Measurements from ENCODE around the gene POGLUT2. TPM values are rescaled to one million over a fixed set of nuclear protein-coding genes. Genes with fewer than 3 reads are reported as not detected.

Gene POGLUT2
- total and polyA plus RNA-seq, 5 donors from 2014 or later: 0.20 to 1.2 (median 0.96) TPM

DNA sequence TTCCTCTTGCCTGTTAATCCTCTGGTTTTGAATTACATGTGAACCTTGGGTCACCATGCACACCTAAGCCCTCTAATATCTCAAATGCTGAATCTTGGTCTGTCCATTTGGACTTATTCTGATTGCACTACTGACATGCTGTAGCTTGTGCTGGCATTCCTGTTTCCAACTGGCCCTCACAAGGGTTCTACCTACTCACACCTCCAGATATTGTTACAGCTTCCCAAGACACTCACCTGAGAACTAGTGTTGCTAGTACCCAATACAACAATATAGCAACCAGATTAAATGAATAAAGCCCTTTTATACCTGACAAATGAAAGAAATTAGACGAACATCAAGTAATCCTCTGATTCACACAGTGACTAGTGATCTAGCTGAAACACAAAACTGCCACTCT is 41.8 kb downstream of the POGLUT2 start:
- H3K27me3 Mint-ChIP-seq: peaks cover 4% of the 10 kb centered on the region
- DNase-seq: no peak
- Histone ChIP-seq H3K36me3 (ENCODE audit: control insufficient read depth, insufficient read depth, low read length) (no peaks in the 10 kb centered on the region), H3K4me3 (ENCODE audit: low read depth, low read length) (no peak overlapping the region), H3K4me1 (ENCODE audit: control insufficient read depth, insufficient read depth, low read length, poor library complexity, severe bottlenecking) (no peaks in the 10 kb centered on the region), H3K27me3 (ENCODE audit: control insufficient read depth, insufficient read depth, low read length) (peaks cover 2% of the 10 kb centered on the region), H3K27ac (ENCODE audit: insufficient read depth, low read length, poor library complexity, severe bottlenecking) (no peak overlapping the region), H3K9me3 (ENCODE audit: control insufficient read depth in 2 of 2, low read length in 2 of 2) (no peaks in the 10 kb centered on the region)
- H3K36me3 Mint-ChIP-seq: no peaks in the 10 kb centered on the region
- peaks cover 0 to 5% (median 0%) of the 10 kb centered on the region in 7 donors for H3K9me3 Mint-ChIP-seq
- no peak overlapping the region for H3K27ac Mint-ChIP-seq
- no peak for ATAC-seq (ENCODE audit: low read depth in 2 of 2)
- H3K4me3 Mint-ChIP-seq: no peak overlapping the region
- no peaks in the 10 kb centered on the region for H3K4me1 Mint-ChIP-seq

GRCh38 chr13:102751886-102752285 is 46.9 kb downstream of the POGLUT2 start:
- Histone ChIP-seq H3K9me3 (ENCODE audit: control insufficient read depth in 2 of 2, low read length in 2 of 2) (no peaks in the 10 kb centered on the region), H3K27ac (ENCODE audit: insufficient read depth, low read length, poor library complexity, severe bottlenecking) (no peak overlapping the region), H3K27me3 (ENCODE audit: control insufficient read depth, insufficient read depth, low read length) (peaks cover 6% of the 10 kb centered on the region), H3K4me3 (ENCODE audit: low read depth, low read length) (no peak overlapping the region), H3K4me1 (ENCODE audit: control insufficient read depth, insufficient read depth, low read length, poor library complexity, severe bottlenecking) (no peaks in the 10 kb centered on the region), H3K36me3 (ENCODE audit: control insufficient read depth, insufficient read depth, low read length) (no peaks in the 10 kb centered on the region)
- no peak for DNase-seq
- Mint-ChIP-seq H3K4me1 (no peaks in the 10 kb centered on the region), H3K27ac (no peak overlapping the region), H3K27me3 (peaks cover 9% of the 10 kb centered on the region), H3K36me3 (no peaks in the 10 kb centered on the region), H3K9me3 (peaks cover 0 to 14% (median 2%) of the 10 kb centered on the region in 7 donors), H3K4me3 (peak overlapping the region in 1 of 4 donors; percentile 34)
- no peak for ATAC-seq (ENCODE audit: low read depth in 2 of 2)

- no peaks in the 10 kb centered on the region for H3K9me3 ChIP-seq (ENCODE audit: control insufficient read depth in 2 of 2, low read length in 2 of 2)
These were observed 56.3 kb downstream of the POGLUT2 start for GRCh38 chr13:102742506-102742905.

DNA sequence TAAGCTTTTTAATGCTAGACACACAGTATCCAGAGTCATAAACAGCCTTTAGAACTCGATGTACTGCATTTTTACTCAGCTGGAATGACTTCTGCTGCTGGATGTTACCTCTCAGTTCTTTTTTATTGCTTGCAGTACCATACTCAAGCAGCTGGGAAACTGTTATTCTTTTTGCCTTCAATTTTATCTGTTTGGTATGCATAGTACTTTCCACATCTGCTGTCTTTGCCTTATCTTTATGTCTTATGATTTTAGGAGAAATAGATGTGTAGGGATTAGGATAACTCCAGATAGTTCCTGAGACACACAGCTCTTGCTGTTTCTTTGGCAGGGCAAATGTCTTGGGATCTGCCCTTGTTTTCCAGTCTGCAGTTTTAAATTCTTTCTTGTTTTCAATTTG is 56.7 kb downstream of the POGLUT2 start:
- Histone ChIP-seq H3K36me3 (ENCODE audit: control insufficient read depth, insufficient read depth, low read length) (no peaks in the 10 kb centered on the region), H3K4me1 (ENCODE audit: control insufficient read depth, insufficient read depth, low read length, poor library complexity, severe bottlenecking) (no peaks in the 10 kb centered on the region), H3K27me3 (ENCODE audit: control insufficient read depth, insufficient read depth, low read length) (peaks cover 27% of the 10 kb centered on the region), H3K4me3 (ENCODE audit: low read depth, low read length) (no peak overlapping the region), H3K9me3 (ENCODE audit: control insufficient read depth in 2 of 2, low read length in 2 of 2) (no peaks in the 10 kb centered on the region), H3K27ac (ENCODE audit: insufficient read depth, low read length, poor library complexity, severe bottlenecking) (no peak overlapping the region)
- ATAC-seq (ENCODE audit: low read depth in 2 of 2) (no peak), DNase-seq (no peak)
- no peak overlapping the region for H3K4me3 Mint-ChIP-seq
- H3K9me3 Mint-ChIP-seq: peaks cover 0 to 18% (median 9%) of the 10 kb centered on the region in 7 donors
- no peak overlapping the region for H3K27ac Mint-ChIP-seq
- H3K4me1 Mint-ChIP-seq: peaks cover 0 to 16% (median under 1%) of the 10 kb centered on the region in 4 donors
- H3K36me3 Mint-ChIP-seq: no peaks in the 10 kb centered on the region
- peaks cover 31% of the 10 kb centered on the region for H3K27me3 Mint-ChIP-seq

More at GRCh38 chr13:102742506-102742905, 56.3 kb downstream of the POGLUT2 start:
- ATAC-seq (ENCODE audit: low read depth in 2 of 2) (no peak), DNase-seq (no peak)
- H3K4me1 ChIP-seq (ENCODE audit: control insufficient read depth, insufficient read depth, low read length, poor library complexity, severe bottlenecking): no peaks in the 10 kb centered on the region
- H3K27me3 ChIP-seq (ENCODE audit: control insufficient read depth, insufficient read depth, low read length): peaks cover 27% of the 10 kb centered on the region
- H3K27ac ChIP-seq (ENCODE audit: insufficient read depth, low read length, poor library complexity, severe bottlenecking): no peak overlapping the region
- no peak overlapping the region for H3K4me3 Mint-ChIP-seq
- peaks cover 0 to 18% (median 11%) of the 10 kb centered on the region in 7 donors for H3K9me3 Mint-ChIP-seq
- peaks cover 0 to 16% (median under 1%) of the 10 kb centered on the region in 4 donors for H3K4me1 Mint-ChIP-seq
- no peaks in the 10 kb centered on the region for H3K36me3 ChIP-seq (ENCODE audit: control insufficient read depth, insufficient read depth, low read length)
- no peak overlapping the region for H3K4me3 ChIP-seq (ENCODE audit: low read depth, low read length)
- H3K27ac Mint-ChIP-seq: no peak overlapping the region
- peaks cover 34% of the 10 kb centered on the region for H3K27me3 Mint-ChIP-seq
- no peaks in the 10 kb centered on the region for H3K36me3 Mint-ChIP-seq

Other genes starting within 250 kb of the POGLUT2 start
- gene TPP2, start 202.0 kb downstream of the POGLUT2 start, total RNA-seq: 128 TPM
- gene TPP2, start 202.0 kb downstream of the POGLUT2 start, polyA plus RNA-seq: 10 to 100 TPM; 59.1 to 75.8 (median 67.6) TPM
- not detected for gene METTL21C, start 103.9 kb downstream of the POGLUT2 start, total RNA-seq
- gene METTL21C, start 103.9 kb downstream of the POGLUT2 start, polyA plus RNA-seq: not detected
- gene TEX30, start 25.2 kb downstream of the POGLUT2 start, total RNA-seq: 8.4 TPM
- gene TEX30, start 25.2 kb downstream of the POGLUT2 start, polyA plus RNA-seq: 10 to 100 TPM; 17.5 to 29.5 (median 26.0) TPM
- gene BIVM, start 143 bp upstream of the POGLUT2 start, total RNA-seq: 8.4 TPM
- gene BIVM, start 143 bp upstream of the POGLUT2 start, polyA plus RNA-seq: 1 to 10 TPM; 6.1 to 8.1 (median 7.6) TPM
- gene ERCC5, start 47.1 kb upstream of the POGLUT2 start, total RNA-seq: 104 TPM
- 10 to 100 TPM; 44.3 to 55.6 (median 49.0) TPM for gene ERCC5, start 47.1 kb upstream of the POGLUT2 start, polyA plus RNA-seq